NK-92 (cell line): ENCODE measurements around the gene DGKQ.

ENCODE experiments used
- DNase-seq: peaks from one replicate; lab custom pipeline; 2025; ENCODE audit not compliant: unreplicated experiment; lab: John Stamatoyannopoulos, UW

Gene DGKQ

GRCh38 chr4:909131-909571, 64.2 kb downstream of the DGKQ start:
- DNase-seq: no peak
